ENCODE measurements around the gene ERBIN.

GRCh38 chr5:66039296-66039695 lies 112.9 kb downstream of the ERBIN start:
- TF ChIP-seq CTCF (conservative IDR thresholded peaks at IDR 0.05) (no peak), ZFX (IDR thresholded peaks at IDR 0.05) (no peak)
